T follicular helper cell (primary cell): ENCODE results near the gene ATRX.
"Not testable (repeated sequence)": the region's sequence is repeated elsewhere in the genome, so short reads cannot be mapped to it uniquely, and the experiment has no call there.

Experiments
- DNase-seq: peaks from one replicate; pipeline ENCODE4 v3.0.0-alpha.2; 2020; ENCODE audit warnings: low read depth

ATRX gene

DNA sequence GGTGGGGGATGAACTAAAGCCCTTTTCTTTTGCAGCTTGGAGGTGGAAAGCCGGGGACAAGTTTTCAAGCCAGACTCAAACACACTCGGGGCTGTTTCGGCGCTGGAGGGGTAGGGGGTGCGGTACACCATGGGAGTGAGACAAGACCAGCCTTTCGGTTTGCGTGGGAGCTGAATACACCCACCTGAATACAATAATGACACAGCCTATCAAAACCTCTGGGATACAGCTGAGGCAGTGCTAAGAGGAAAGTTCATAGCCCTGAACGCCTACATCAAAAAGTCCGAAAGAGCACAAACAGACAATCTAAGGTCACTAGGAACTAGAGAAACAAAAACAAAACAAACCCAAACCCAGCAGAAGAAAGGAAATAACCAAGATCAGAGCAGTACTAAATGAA is 163.3 kb downstream of the ATRX start:
- no peak for DNase-seq

DNA sequence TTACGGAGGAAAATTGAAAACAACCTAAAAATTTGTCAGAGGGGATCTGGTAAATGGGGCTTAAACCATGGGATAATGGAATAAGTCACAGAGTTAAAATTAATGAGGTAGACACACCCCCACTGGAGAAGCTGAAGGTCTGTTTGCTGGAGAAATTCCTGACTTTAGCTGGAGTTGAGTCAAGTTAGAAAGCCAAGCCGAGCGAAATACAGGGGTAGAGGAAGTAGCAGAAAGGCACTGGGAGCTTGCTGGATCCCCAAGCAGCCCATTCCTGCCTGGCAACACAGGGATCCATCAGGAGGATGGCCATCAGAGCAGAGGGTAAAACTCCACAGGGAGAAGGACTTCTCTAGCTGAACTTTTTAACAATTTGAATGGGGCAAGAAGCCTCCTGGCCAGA is 163.8 kb downstream of the ATRX start:
- no peak for DNase-seq

GRCh38 chrX:77621453-77621852 is 164.6 kb downstream of the ATRX start:
- DNase-seq: not testable (repeated sequence)

DNA sequence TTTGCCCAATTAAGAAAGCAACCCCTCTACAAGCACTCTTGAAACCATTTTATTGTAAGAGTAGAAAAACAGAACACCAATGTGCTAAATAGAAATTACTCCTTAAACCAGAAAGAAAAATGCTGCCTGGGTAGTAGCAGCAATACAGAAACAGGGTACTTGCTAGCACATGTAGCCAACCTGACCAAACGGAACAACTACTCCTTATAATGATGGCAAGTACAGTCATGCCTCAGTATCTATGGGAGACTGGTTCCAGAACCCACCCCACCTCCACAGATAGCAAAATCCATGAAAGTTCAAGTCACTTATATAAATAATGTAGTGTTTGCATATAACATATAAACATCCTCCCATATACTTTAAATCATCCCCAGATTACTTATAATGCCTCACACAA is 168.8 kb downstream of the ATRX start:
- DNase-seq: no peak

GRCh38 chrX:77603635-77604336 is 182.2 kb downstream of the ATRX start:
- no peak for DNase-seq

DNA sequence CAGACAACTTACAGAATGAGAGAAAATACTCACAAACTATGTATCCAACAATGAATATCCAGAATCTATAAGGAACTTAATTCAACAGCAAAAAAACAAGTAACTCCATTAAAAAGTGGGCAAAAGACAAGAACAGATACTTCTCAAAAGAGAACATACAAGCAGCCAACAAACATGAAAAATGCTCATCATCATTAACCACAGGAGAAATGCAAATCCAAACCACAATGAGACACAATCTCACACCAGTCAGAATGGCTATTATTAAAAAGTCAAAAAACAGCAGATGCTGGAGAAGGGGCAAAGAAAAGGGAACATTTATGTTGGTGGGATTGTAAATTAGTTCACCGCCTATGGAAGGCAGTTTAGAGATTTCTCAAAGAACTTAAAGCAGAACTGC is 188.5 kb downstream of the ATRX start:
- DNase-seq: no peak

GRCh38 chrX:77597090-77597489 is 188.9 kb downstream of the ATRX start:
- DNase-seq: no peak

- DNase-seq: no peak
Observed at GRCh38 chrX:77595848-77596247, 190.2 kb downstream of the ATRX start.

- DNase-seq: no peak
Observed at GRCh38 chrX:77572322-77572721, 213.7 kb downstream of the ATRX start.

DNA sequence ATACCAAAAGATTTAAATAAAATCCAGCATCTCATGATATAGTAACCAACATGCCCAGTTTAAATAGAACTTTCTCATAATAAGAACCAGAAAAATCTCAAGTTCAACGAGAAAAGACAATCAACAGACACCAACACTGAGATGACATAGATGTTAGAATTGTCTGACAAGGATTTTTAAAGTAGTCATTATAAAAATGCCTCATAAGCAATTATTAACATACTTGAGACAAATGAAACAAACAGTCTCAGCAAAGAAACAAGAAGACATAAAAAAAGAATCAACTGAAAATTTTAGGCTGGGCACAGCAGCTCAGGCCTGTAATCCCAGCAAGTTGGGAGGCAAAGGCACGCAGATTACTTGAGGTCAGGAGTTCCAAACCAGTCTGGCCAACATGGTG is 220.7 kb downstream of the ATRX start:
- DNase-seq: no peak

- DNase-seq: no peak
Observed at GRCh38 chrX:77564823-77565222, 221.2 kb downstream of the ATRX start.

- no peak for DNase-seq
Observed at GRCh38 chrX:77561372-77561771, 224.6 kb downstream of the ATRX start.

DNA sequence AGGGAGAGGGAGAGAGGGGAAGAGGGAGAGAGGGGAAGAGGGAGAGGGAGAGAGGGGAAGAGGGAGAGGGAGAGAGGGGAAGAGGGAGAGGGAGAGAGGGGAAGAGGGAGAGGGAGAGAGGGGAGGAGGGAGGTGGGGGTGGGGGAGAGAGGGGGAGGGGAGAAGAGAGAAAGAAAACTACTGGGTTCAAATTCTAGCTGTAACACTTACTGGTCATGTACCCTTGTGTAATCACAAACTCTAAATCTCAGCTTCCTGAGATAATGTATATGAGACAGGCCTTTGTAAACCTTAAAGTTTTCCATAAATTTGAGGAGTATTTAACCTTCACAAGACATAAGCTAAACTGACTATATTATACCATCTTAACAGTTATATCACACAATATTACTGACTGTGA is 229.7 kb downstream of the ATRX start:
- DNase-seq: no peak

DNA sequence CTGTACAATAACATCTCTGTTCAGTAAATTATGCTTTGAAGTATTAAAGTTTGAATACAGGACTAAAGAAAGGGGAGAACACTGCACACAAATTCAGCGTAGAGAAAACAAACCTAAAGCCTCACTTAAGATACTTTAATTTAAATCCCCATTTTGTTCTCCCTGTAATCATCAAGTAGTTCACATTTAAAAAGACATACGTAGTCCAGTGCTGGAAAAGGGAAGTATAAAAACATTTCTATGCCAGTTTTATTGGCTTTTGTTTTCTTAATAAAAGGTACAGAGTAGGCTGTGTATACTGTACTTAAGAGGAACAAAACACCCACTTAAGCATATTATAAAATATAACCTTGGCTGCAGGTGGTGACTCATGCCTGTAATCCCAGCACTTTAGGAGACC is 237.3 kb downstream of the ATRX start:
- DNase-seq: no peak

DNA sequence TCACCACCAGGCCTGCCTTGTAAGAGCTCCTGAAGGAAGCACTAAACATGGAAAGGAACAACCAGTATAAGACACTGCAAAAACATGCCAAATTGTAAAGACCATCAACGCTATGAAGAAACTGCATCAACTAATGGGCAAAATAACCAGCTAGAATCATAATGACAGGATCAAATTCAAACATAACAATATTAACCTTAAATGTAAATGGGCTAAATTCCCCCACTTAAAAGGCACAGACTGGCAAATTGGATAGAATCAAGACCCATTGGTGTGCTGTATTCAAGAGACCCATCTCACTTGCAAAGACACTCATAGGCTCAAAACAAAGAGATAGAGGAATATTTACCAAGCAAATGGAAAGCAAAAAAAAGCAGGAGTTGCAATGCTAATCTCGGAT is 246.2 kb downstream of the ATRX start:
- not testable (repeated sequence) for DNase-seq

DNA sequence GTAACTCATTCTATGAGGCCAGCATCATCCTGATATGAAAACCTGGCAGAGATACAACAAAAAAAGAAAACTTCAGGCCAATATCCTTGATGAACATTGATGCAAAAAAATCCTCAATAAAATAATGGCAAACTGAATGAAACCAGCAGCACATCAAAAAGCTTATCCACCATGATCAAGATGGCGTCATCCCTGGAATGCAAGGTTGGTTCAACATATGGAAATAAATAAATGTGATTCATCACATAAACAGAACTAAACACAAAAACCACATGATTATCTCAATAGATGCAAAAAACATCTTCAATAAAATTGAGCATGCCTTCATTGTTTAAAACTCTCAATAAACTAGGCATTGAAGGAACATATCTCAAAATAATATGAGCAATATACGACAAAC is 254.8 kb downstream of the ATRX start:
- not testable (repeated sequence) for DNase-seq

- DNase-seq: no peak
Observed at GRCh38 chrX:77528034-77528433, 258.0 kb downstream of the ATRX start.

GRCh38 chrX:77527233-77528001 is 258.6 kb downstream of the ATRX start:
- DNase-seq: no peak

DNA sequence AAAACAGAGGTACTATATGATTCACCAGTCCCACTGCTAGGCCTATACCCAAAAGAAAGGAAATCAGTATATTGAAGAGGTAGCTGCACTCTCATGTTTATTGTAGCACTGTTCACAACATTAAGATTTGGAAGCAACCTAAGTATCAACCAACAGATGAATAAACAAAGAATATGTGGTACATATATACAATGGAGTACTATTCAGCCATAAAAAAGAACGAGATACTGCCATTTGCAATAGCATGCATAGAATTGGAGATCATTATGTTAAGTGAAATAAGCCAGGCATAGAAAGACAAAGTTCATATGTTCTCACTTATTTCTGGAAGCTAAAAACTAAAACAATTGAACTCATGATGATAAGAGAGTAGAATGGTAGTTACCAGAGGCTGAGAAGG is 266.3 kb downstream of the ATRX start:
- no peak for DNase-seq

GRCh38 chrX:77514177-77514576 is 271.8 kb downstream of the ATRX start:
- no peak for DNase-seq

DNA sequence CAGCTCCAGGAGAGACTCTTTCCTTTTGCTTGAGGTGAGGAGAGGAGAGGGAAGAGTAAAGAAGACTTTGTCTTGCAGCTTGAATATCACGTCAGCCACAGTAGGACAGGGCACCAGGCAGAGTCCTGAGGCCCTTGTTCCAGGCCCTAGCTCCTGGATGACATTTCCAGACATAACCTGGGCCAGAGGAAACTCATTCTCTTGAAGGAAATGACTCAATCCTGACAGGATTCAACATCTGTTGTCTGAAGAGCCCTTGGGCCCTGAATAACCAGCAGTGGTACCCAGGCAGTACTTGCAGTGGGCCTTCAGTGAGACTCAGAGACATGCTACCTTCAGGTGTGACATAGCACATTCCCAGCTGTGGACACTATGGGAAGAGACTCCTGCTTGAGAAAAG is 276.0 kb downstream of the ATRX start:
- no peak for DNase-seq

- DNase-seq: no peak
Observed at GRCh38 chrX:77505227-77505626, 280.8 kb downstream of the ATRX start.

- DNase-seq: no peak
Observed at GRCh38 chrX:77502951-77503525, 283.0 kb downstream of the ATRX start.
